Brain microvascular endothelial cell (primary cell): ENCODE data around the gene SNTB2.
"Not testable (repeated sequence)": the region's sequence is repeated elsewhere in the genome, so short reads cannot be mapped to it uniquely, and the experiment has no call there.

ENCODE experiments used
- DNase-seq: peaks from one replicate; pipeline ENCODE4 v3.0.0-alpha.2; 2020
- H3K27ac ChIP-seq: fragments of 250-450 bp; sonication (Bioruptor Pico); 2 replicates; pipeline ENCODE4 v1.5.1; 2020; ENCODE audit warnings: mild to moderate bottlenecking, moderate library complexity
- H3K27me3 ChIP-seq: fragments of 250-450 bp; sonication (Bioruptor Pico); replicated peaks from 2 replicates; pipeline ENCODE4 v1.5.1; 2020; ENCODE audit warnings: mild to moderate bottlenecking
- H3K36me3 ChIP-seq: fragments of 250-450 bp; sonication (Bioruptor Pico); replicated peaks from 2 replicates; pipeline ENCODE4 v1.5.1; 2020; ENCODE audit warnings: mild to moderate bottlenecking
- H3K4me3 ChIP-seq: 2 replicates; pipeline ENCODE4 v1.5.1; 2011; ENCODE audit warnings: low read depth, mild to moderate bottlenecking, control low read depth, low read length, moderate library complexity
- CTCF ChIP-seq: IDR thresholded peaks from 2 replicates; pipeline ENCODE4 v1.5.1; 2011; ENCODE audit warnings: low read depth, mild to moderate bottlenecking, moderate library complexity, low read length, control low read depth, inconsistent platforms; ENCODE audit errors: missing control alignments
- in situ Hi-C: cut with HindIII; loops from 2 replicates; pipeline ENCODE4 v1.10.0; 2017; ENCODE audit warnings: low sequenced_read_pairs, low pct_ligation_motif_present

The SNTB2 gene

GRCh38 chr16:69240331-69240730 lies 53.4 kb downstream of the SNTB2 start:
- Histone ChIP-seq H3K4me3 (no peak overlapping the region), H3K36me3 (no peaks in the 10 kb centered on the region), H3K27ac (no peak overlapping the region), H3K27me3 (no peaks in the 10 kb centered on the region)
- no peak for TF ChIP-seq CTCF
- in situ Hi-C loops: no loop called here
- peak; percentile 12 for DNase-seq

- peaks cover 6% of the 10 kb centered on the region for H3K36me3 ChIP-seq
- in situ Hi-C loops: no loop called here
- no peak overlapping the region for H3K4me3 ChIP-seq
- no peak for TF ChIP-seq CTCF
- no peak for DNase-seq
- H3K27ac ChIP-seq: no peak overlapping the region
- no peaks in the 10 kb centered on the region for H3K27me3 ChIP-seq
These were observed 55.0 kb downstream of the SNTB2 start for GRCh38 chr16:69241926-69242325.

DNA sequence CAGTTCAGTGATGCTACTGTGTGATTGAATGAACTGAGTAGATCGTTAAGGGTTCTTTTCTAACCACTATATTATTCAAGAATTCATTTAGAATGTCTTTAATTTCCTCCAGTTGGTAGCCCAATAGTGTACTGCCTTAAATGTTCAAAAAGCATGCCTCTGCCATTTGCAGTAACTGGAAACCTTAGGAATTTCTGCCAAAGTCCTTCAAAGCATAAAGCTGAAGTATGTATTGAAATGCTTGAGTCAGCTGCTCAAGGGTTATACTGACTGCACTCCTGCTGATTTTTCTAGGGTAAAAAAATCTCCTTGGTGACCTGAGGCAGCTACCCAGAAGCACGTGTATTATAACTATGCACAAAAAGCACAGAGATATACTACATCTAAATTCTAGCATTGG lies 56.5 kb downstream of the SNTB2 start:
- no peak overlapping the region for H3K4me3 ChIP-seq
- H3K36me3 ChIP-seq: peaks cover 12% of the 10 kb centered on the region
- TF ChIP-seq CTCF: no peak
- H3K27me3 ChIP-seq: no peaks in the 10 kb centered on the region
- DNase-seq: peak; percentile 38
- in situ Hi-C loops: no loop called here
- no peak overlapping the region for H3K27ac ChIP-seq

GRCh38 chr16:69244336-69244735 lies 57.4 kb downstream of the SNTB2 start:
- no peak overlapping the region for H3K4me3 ChIP-seq
- TF ChIP-seq CTCF: no peak
- DNase-seq: no peak
- peaks cover 12% of the 10 kb centered on the region for H3K36me3 ChIP-seq
- no peaks in the 10 kb centered on the region for H3K27me3 ChIP-seq
- in situ Hi-C loops: no loop called here
- H3K27ac ChIP-seq: no peak overlapping the region

DNA sequence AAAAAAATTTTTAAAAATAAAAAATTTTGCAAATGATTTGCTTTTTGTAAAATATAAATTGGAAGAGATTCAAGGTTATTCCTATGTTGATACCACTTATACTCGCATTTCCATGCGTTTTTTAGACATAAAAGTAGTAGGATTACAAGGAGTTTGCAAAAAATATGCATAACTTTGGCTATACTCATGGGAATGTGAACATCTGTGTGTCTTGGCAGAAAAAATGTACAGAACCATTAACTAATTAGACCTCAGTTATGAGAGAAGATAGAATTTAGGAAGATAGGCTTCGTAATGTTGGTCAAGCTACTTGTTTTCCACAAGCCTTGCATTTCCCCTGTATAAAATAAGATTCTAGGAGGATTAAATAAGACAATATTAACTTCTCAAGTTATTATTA lies 63.1 kb downstream of the SNTB2 start:
- in situ Hi-C loops: no loop called here
- Histone ChIP-seq H3K4me3 (no peak overlapping the region), H3K27ac (no peak overlapping the region), H3K36me3 (peaks cover 12% of the 10 kb centered on the region), H3K27me3 (no peaks in the 10 kb centered on the region)
- TF ChIP-seq CTCF: no peak
- DNase-seq: no peak

- DNase-seq: no peak
- no peak overlapping the region for H3K4me3 ChIP-seq
- no peak overlapping the region for H3K27ac ChIP-seq
- no peaks in the 10 kb centered on the region for H3K36me3 ChIP-seq
- no peak for TF ChIP-seq CTCF
- H3K27me3 ChIP-seq: no peaks in the 10 kb centered on the region
- in situ Hi-C loops: no loop called here
These were observed 66.9 kb downstream of the SNTB2 start for GRCh38 chr16:69253870-69254341.

- H3K27me3 ChIP-seq, H3K4me3 ChIP-seq, H3K36me3 ChIP-seq, DNase-seq, in situ Hi-C loops, H3K27ac ChIP-seq: not testable (repeated sequence)
These were observed 72.4 kb downstream of the SNTB2 start for GRCh38 chr16:69259428-69259764.
